ENCODE results near the gene C16orf90.
"Not testable (repeated sequence)": the region's sequence is repeated elsewhere in the genome, so short reads cannot be mapped to it uniquely, and the experiment has no call there.

Gene C16orf90

DNA sequence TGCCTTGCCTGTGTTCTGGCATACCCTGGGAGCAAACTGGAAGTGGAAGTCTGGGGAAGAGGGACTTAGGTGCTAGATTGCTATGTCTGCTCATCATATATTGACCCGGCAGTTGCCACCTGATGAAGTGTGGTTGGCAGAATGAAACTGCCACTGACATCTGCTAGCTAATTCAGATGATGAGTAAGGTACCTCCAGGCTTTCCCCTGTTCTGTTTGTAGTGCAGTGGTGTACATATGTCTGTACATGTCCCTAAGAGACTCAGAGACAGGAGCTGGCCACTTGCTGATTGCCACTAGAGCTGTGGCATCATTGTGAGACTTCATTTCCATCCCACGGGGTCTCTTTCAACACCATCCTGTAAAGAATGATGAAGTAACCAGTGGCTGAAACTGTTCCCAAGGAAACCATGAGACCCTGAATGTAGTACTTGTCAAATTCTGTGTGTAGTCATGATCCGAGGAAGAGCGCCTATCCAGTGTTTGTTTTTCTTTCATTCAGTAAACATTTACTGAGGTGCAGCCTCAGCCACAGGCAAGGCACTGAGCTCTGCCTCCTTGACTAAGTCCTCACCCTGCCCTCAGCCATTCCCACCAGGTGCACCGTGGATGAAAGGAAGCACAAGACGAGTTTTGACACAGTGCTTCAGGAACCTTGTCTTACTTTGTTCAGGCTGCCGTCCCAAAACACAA lies 18.7 kb upstream of the C16orf90 start:
- no peak for DNase-seq (ENCODE audit: low spot score)

DNA sequence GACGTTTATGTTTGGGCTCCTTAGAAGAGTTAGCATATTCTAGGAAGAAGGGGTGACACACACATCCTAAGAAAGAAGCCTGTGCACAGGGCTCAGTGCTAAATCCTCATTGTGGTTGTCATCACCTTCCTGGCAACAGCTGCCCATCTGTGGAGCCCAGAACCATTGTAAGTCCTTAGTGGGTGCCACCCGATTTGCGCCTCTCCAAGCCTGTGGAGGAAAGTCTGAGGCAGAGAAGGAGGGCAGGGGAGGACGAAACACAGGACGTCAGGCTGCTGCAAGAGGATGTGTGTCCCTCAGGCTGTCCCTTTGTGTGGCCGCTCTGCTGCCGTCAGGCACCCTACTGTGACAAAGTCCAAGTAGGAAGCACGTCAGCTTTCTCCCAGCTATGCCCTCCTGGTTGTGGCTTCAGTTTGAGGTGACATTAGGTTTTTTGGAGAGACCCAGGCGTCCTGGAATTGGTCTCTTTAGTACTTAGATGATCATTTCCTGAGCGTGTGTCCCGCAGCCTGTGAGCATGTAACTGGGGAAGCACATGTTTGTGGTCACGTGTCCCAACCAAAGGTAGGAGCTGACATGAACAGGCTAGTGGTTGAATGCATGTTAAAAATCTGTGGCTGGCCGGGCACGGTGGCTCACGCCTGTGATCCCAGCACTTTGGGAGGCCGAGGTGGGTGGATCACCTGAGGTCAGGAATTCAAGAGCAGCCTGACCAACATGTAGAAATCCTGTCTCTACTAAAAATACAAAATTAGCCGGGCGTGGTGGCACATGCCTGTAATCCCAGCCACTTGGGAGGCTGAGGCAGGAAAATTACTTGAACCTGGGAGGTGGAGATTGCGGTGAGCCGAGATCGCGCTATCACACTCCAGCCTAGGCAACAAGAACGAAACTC lies 16.2 kb upstream of the C16orf90 start:
- DNase-seq (ENCODE audit: low spot score): no peak

DNA sequence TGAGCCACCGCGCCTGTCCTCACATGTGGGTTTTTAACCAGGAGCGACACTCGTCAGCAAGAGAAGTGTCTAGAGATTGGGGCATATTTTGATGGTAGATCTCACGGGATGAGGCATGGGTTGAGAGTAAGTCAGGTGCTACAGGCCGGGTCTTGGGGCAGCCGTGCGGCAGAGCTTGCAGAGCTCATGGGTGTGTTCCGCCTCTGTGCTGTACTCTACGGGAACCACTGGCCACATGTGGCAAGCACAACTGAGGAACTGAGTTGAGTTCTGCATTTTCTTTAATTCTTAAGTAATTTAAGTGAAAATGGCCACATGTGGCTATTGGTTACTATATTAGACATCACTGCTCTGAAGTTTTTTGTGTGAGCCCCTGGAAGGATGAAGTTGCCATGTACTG lies 15.1 kb upstream of the C16orf90 start:
- DNase-seq (ENCODE audit: low spot score): no peak

DNA sequence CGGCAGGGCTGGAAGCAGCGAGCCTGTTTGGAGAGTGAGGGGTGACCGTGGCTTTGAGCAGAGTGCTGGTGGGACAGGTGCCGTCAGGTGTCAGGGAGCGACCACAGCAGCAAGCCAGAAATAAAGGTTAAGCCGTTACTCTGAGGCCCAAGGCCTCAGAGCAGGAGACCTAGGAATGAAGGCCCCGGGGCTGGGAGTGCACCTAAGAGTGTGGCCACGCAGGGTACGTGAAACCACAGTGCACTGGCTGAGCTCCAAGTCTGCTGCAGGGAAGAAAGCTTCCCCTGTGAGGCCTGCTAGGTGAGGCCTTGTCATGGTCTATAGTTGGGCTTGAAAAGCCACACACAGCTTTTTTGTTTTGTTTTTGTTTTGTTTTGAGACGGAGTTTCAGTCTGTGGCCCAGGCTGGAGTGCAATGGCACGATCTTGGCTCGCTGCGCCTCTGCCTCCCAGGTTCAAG lies 14.2 kb upstream of the C16orf90 start:
- DNase-seq (ENCODE audit: low spot score): peak; percentile 85

DNA sequence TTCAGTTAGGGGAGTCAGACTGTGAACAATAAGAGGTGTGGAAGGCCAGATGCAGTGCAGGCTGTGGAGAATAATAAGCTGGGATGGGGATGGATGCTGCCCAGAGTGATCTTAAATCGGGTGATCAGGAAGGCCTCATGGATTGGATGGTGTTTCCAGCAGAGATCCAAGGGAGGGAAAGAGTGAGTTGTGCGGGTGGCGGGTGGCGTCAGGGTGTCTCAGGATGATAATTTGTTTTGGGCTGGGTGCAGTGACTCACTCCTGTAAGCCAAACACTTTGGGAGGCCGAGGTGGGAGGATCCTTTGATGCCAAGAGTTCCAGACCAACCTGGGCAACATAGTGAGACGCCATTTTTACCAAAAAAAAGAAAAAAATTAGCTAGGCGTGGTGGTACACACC lies 13.4 kb upstream of the C16orf90 start:
- no peak for DNase-seq (ENCODE audit: low spot score)

DNA sequence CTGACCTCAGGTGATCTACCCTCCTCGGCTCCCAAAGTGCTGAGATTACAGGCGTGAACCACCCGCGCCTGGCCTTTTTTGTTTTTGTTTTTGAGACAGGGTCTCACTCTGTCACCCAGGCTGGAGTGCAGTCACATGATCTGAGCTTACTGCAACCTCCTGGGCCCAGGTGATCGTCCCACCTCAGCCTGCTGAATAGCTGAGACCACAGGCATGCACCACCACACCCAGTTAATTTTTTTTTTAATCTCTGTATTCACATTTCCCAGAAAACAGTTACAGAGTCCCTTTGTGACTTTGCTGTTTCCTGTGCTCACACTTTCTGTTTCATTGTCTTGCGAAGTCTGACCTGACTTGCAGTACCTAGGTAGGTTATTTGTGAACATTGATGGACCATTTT lies 8.2 kb upstream of the C16orf90 start:
- DNase-seq (ENCODE audit: low spot score): peak; percentile 78

DNA sequence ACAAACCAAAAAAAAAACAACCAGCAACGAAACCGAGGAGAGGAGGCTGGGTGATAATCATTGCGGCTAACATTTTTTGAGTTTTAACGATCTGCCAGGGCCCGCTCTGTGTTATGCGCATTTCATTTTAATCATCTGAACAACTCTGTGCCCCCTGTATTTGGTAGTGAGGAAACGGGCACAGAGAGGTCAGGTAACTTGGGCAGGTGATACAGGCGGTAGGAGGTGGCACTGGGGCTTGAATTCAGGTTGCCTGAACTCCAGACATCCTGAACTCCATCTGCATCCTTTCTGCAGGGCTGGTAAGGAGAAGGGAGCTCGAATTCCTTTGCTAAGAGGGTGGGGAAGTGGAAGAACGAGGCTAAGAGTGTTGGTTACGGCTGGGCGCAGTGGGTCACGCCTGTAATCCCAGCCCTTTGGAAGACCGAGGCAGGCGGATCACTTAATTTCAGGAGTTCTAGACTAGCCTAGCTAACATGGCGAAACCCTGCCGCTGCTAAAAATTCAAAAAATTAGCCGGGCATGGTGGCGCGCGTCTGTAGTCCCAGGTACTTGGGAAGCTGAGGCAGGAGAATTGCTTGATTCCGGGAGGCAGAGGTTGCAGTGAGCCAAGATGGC lies 6.6 kb upstream of the C16orf90 start:
- DNase-seq (ENCODE audit: low spot score): no peak

DNA sequence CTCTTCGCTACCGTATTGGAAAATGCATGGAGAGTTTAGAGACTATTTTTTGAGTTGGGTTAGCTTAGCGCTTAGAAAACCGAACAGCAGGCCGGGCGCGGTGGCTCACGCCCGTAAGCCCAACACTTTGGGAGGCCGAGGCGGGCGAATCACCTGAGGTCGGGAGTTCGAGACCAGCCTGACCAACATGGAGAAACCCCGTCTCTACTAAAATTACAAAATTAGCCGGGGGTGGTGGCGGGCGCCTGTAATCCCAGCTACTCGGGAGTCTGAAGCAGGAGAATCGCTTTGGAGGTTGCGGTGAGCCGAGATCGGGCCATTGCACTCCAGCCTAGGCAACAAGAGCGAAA lies 6.1 kb upstream of the C16orf90 start:
- DNase-seq (ENCODE audit: low spot score): not testable (repeated sequence)

DNA sequence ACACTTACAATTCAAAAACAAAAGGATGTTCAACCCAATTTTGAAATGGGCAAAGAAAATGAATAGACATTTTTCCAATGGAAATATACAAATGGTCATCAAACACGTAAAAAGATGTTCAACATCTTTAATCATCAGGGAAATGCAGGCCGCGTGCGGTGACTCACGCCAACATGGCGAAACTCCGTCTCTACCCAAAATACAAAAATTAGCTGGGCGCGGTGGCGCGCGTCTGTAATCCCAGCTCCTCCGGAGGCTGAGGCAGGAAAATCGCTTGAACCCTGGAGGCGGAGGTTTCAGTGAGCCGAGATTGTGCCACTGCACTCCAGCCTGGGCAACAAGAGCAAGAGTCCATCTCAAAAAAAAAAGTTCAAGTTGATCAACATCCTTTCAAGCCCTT lies 3.7 kb upstream of the C16orf90 start:
- no peak for DNase-seq (ENCODE audit: low spot score)

DNA sequence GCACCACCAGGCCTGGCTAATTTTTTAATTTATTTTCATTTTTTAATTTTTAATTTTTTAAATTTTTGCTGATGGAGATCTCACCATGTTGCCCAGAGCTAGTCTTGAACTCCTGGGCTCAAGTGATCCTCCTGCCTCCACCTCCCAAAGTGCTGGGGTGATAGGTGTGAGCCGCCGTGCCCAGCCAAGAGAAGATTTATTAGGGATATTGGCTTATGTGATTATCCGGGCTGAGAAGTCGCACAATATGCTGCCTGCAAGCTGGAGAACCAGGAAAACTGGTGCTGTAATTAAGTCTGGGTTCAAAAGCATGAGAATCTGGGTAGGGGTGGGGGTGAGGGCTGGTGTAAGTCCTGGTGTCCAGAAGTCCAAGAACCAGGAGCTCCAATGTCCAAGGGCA lies 2.5 kb upstream of the C16orf90 start:
- no peak for DNase-seq (ENCODE audit: low spot score)

DNA sequence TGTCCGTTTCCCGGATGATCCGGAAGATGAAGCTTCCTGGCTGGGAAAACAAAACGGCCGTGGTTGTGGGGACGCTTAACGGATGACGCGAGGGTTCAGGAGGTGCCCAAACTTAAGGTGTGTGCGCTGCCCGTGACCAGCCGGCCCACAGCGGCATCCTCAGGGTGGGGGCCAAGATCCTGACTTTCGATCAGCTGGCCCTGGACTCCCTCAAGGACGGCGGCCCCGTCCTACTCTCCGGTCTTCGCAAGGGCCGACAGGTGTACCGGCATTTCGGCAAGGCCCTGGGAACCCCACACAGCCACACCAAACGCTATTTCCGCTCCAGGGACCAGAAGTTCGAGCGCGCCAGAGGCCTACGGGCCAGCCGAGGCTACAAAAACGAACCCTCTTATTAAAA lies 1.1 kb upstream of the C16orf90 start:
- DNase-seq (ENCODE audit: low spot score): no peak

DNA sequence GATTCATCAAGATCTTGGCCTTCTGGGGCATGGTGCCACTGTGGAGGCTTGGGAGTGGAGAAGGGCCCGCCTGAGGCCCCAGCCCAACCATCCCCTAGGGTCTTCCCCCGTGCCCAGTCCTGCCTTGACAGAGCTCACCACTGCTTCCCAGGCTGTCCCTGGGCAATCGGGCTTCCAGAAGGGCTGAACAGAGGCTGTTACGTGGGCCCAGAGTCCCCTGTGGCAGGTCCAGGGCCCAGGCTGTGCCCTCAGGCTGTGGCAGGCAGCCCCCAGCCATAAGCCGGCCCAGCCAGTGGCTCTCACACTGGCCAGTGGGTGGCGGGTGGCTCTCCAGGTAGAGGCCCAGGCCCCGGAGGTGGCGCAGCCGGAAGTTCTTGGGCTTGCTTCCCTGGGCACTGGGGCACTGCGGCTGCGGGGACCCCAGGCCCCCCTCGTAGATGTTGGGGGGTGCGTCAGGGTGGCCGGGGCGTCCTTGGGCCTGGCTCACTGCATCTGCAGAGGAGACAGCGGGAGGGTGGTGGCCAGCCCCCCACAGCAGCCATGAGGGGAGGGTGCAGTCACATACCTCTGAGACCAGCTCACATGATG lies 809 bp downstream of the C16orf90 start:
- DNase-seq (ENCODE audit: low spot score): no peak

DNA sequence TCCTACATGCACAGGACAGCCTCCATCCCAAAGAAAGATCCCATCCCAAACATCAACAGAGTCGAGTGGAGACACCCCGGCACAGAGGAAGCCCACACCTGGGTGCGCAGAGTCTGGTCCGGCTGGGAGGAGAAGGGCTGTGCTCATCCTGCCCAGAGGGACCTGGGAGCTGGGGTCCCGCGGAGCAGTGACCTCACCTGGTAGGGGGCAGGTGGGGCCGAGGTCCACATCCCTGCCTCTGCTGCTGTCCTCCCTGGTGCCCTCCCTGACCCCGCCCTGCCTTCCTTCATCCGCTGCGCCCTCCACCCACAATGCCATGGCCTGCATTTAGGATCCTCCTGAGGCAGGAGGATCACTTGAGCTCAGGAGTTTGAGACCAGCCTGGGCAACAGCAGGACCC lies 2.9 kb downstream of the C16orf90 start:
- DNase-seq (ENCODE audit: low spot score): no peak

DNA sequence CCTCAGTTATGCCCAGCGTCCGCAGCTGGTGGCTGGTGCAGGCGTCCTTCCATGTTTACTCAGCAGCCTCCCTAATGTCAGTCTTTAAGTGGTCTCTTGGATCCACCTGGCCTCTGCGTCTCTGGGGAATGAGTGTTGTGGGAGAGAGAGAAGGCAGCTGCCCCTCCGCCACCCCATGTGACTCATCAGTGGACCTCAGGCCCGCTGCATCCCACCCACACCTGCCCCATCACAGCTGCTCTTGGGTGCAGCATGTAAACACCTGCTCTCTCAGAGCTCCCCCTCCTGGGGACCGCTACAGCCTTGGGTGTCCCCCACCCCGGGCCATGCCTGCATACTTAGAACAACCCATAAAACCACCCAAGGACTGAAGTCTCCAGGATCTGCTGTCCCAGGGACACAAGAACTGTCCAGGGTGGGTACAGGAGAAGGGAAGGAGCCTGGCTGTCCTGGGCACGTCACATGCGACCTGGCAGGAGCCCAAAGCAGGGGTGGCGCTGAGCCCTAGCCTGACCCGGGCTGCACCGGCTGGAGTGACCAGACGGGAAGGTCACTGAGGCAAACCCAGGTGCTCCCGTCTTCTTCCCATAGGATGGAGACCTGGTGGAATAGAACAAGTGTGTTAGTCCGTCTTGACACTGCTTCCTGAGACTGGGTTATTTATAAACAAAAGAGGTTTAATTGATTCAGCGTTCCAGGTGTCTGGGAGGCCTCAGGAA lies 4.2 kb downstream of the C16orf90 start:
- DNase-seq (ENCODE audit: low spot score): no peak

DNA sequence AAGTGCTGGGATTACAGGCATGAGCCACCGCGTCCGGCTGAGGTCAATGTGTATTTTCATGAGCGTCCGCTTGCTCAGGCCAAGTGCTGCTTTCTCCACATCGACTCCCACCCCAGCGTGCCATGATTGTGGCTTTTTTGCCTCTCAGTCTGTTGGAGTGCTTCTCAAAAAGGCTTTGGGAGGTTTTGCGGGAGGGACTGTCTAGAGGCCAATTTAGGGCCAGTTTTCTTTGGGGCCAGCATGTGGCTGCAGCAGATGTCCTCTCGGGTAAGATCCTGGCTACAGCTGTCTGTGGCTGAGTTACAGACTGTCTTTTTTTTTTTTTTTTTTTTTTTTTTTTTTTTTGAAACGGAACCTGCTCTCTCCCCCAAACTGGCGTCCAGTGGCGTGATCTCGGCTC lies 6.5 kb downstream of the C16orf90 start:
- no peak for DNase-seq (ENCODE audit: low spot score)

DNA sequence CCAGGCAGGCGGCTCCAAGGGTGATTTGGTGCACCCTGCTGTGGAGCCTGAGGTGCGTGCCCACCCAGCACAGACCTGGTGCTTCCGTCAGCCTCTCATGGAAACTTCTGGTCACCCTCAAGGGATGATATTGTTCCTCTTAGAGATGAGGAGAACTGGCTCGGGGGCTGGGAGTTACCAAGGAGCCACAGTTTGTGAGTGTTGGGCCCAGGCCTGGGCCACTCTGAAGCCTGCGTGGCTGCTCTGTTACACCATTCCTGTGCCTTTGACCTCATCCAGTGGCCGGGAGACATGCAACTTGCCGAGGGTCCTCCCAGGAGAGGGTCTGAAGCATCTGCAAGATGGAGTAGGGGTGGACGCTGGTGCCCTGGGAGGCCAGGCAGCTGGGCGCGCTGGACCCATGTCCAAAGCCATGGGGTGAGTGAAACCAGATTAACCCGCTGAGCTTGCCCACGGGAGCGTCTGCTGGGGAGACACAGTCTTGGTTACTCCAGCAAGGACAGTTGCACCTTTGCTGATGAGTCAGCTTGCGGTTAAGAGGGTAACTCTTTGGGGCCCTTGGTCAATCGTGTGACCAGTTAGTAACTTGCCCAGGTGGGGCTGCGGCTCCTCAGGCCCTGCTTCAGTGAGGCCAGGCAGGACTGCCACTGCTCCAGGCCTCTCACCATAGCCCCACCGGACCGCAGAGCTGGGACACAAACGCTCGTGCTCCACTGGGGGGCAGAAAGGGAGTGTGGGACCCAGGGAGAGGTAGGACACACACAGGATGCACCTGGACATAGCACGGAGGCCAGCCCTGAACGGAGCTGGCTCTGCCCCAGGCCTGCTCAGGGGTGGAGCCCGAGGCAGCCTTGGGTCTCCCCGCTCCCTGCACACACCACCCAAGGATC lies 7.5 kb downstream of the C16orf90 start:
- no peak for DNase-seq (ENCODE audit: low spot score)

DNA sequence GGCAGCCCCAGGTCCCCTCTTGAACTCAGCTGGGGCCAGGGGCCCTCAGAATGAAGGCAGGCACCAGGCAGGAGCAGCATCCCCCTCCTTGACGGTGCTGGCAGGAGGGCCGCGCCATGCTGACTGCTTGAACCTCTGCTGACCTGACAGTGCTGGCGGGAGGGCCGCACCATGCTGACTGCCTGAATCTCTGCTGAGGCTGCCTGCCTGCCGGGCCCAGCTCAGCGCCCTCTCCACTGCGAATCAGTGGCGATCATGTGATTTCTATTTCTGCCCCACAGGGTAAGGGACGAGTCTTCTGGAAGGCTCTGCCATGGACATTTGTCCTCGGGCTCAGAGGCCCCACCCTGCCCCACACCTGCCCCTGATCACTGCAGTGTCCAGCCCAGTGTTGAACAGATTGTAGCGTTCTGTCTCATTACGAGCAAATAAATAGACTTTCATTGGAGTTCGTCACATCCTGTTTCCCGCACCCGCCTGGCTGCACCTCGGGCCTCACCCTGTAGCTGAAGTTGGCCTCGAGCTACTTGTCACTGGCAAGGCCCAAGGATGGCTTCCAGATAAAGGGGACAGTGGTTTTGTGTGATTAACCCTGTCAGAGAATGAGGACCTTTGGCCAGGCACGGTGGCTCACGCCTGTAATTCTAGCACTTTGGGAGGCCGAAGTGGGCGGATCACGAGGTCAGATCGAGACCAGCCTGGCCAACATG lies 8.6 kb downstream of the C16orf90 start:
- DNase-seq (ENCODE audit: low spot score): no peak

DNA sequence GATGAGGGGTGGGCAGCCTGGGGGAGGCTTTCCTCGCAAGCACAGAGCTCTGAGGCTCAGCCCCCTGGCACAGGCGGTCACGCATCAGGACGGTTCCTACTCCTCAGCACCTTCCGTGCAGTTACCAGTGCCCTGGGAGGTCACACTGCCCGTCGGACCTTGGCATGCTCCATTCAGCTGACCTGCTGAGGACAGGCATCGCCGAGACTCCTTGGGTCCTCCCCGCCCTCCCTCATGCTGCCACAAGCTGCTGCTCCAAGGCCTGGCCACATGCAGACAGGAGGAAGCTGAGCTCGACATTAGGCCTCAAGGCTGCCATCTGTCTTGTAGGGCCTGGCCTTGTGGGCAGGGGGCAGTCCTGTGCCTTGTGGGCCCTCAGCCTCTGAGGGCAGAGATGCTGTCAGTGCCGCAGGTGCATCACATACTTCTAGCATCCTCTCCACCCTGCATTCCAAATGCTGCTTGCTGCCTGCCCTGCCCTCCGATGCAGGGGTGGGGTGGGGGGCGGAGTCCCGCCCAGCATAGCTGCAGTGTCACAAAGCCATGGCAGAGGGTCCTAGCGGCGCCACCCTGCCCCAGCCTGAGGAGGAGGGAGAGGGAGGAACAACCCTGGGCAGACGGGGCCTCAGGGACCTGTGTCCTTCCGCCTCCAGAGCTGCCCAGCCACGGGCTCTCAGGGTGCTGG lies 9.3 kb downstream of the C16orf90 start:
- DNase-seq (ENCODE audit: low spot score): no peak

DNA sequence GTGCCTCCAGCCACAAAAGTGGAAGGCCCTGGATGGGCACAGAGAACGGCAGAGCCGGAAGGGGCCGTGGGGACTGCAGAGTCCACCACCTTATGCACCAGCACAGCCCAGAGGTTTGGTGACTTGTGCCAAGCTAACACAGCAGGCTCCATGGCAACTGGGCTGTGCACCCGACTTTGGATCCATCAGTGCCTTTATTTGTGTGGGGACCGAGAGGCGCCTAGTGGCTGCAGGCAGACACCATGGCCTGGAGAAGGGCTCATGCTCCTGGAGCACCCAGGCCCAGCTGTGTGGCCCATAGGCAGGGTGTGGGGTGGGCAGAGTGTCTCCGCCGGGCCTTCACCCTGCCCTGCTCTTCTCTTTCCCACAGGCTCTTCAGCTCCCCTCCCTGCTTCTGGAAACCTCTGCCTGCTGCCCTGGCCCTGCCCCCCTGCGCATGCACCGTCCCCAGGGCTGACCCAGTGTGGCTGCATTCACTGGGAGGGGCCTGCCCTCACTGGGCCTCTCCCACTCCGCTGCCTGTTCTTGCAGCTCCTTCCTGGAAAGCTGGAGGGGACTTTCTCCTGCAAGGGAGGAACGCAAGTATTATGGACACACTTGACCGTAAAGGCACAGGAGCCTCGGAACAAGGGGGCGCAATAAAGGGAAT lies 10.1 kb downstream of the C16orf90 start:
- DNase-seq (ENCODE audit: low spot score): no peak

Measured in CD4-positive, alpha-beta T cell treated with Interleukin-6 at 100 ng/mL for 8 hours (primary cell).